Muscle of leg (tissue), 11 donors: ENCODE data around the gene HNRNPF. TPM values are rescaled to one million over a fixed set of nuclear protein-coding genes. Genes with fewer than 3 reads are reported as not detected.
"Not testable (repeated sequence)": the region's sequence is repeated elsewhere in the genome, so short reads cannot be mapped to it uniquely, and the experiment has no call there.

Experiments
- DNase-seq: peaks from one replicate; pipeline ENCODE4 v3.0.0; 2013
- H3K27ac ChIP-seq: one replicate; pipeline ENCODE4 v1.5.1; 2013; ENCODE audit warnings: mild to moderate bottlenecking, low read length, control low read depth
- H3K27me3 ChIP-seq: one replicate; pipeline ENCODE4 v1.6.1; 2013; ENCODE audit warnings: low read length; ENCODE audit not compliant: control insufficient read depth, insufficient read depth
- H3K36me3 ChIP-seq: one replicate; pipeline ENCODE4 v1.6.1; 2013; ENCODE audit warnings: low read length; ENCODE audit not compliant: control insufficient read depth, insufficient read depth
- H3K4me1 ChIP-seq: one replicate; pipeline ENCODE4 v1.6.1; 2013; ENCODE audit warnings: low read length; ENCODE audit not compliant: control insufficient read depth, insufficient read depth
- H3K4me3 ChIP-seq: one replicate; pipeline ENCODE4 v1.5.1; 2013; ENCODE audit warnings: low read length, control low read depth
- H3K9me3 ChIP-seq: replicated peaks from 2 replicates; pipeline ENCODE4 v1.6.1; 2013; ENCODE audit warnings: low read depth, low read length; ENCODE audit not compliant: control insufficient read depth
- WGBS: methylation state at CpG from one replicate; pipeline ENCODE4 v1.1.5; 2013; ENCODE audit warnings: missing lambda C conversion rate; ENCODE audit not compliant: insufficient coverage; 5-methylcytosine and 5-hydroxymethylcytosine counted together
- polyA plus RNA-seq, 8 donors: library from polyadenylated mRNA; unstranded; fragments of 120-200 nt; gene quantifications; one replicate each; pipeline versions ENCODE4 v1.2.1 to v1.2.3, GENCODE V29; 2013; ENCODE audit warnings: inconsistent platforms in 1 of 8, low replicate concordance in 1 of 8; ENCODE audit not compliant: insufficient read length in 8 of 8, insufficient read depth in 1 of 8
- total RNA-seq: library from RNA; stranded (reverse); fragments of 120-200 nt; gene quantifications from one replicate; pipeline ENCODE4 v1.2.4, GENCODE V29; 2013

Gene HNRNPF
- total and polyA plus RNA-seq, 9 donors = 100 to 151 (median 114) TPM

- H3K27ac ChIP-seq = no peak overlapping the region
- peaks cover 28% of the 10 kb centered on the region for H3K4me1 ChIP-seq
- no peak for DNase-seq
Measured at GRCh38 chr10:43401627-43402026, 7.4 kb downstream of the HNRNPF start.

GRCh38 chr10:43399320-43400310 is 9.4 kb downstream of the HNRNPF start:
- no peaks in the 10 kb centered on the region for H3K9me3 ChIP-seq
- no peak overlapping the region for H3K4me3 ChIP-seq
- H3K36me3 ChIP-seq = peaks cover 4% of the 10 kb centered on the region
- 71% methylated on average over 1 of the region's 5 CpGs for WGBS
- no peak for DNase-seq
- no peaks in the 10 kb centered on the region for H3K27me3 ChIP-seq
- H3K4me1 ChIP-seq = peaks cover 30% of the 10 kb centered on the region
- no peak overlapping the region for H3K27ac ChIP-seq

More at GRCh38 chr10:43401627-43402026, 7.4 kb downstream of the HNRNPF start:
- no peaks in the 10 kb centered on the region for H3K27me3 ChIP-seq
- H3K9me3 ChIP-seq = no peaks in the 10 kb centered on the region
- no peak overlapping the region for H3K4me3 ChIP-seq
- no CpG with 5 or more reads among the region's 2 CpGs for WGBS
- peaks cover 7% of the 10 kb centered on the region for H3K36me3 ChIP-seq

- no peak overlapping the region for H3K27ac ChIP-seq
- no peaks in the 10 kb centered on the region for H3K27me3 ChIP-seq
- WGBS = 88% methylated on average over 1 of the region's 2 CpGs
- no peak overlapping the region for H3K4me3 ChIP-seq
- H3K4me1 ChIP-seq = peaks cover 26% of the 10 kb centered on the region
- H3K36me3 ChIP-seq = peaks cover 10% of the 10 kb centered on the region
- DNase-seq = no peak
- no peaks in the 10 kb centered on the region for H3K9me3 ChIP-seq
Measured at GRCh38 chr10:43398939-43399319, 10.1 kb downstream of the HNRNPF start.

- H3K9me3 ChIP-seq = no peaks in the 10 kb centered on the region
- peak overlapping the region; percentile 94 for H3K27ac ChIP-seq
- under 1% methylated on average over 66 of the region's 70 CpGs for WGBS
- H3K4me1 ChIP-seq = peaks cover 26% of the 10 kb centered on the region
- H3K36me3 ChIP-seq = peaks cover 26% of the 10 kb centered on the region
- peak; percentile 92 for DNase-seq
- H3K4me3 ChIP-seq = peak overlapping the region; percentile 61
- no peaks in the 10 kb centered on the region for H3K27me3 ChIP-seq
Measured at GRCh38 chr10:43396928-43397624, 11.9 kb downstream of the HNRNPF start.

GRCh38 chr10:43396061-43396927 is 12.7 kb downstream of the HNRNPF start:
- H3K27ac ChIP-seq = peak overlapping the region; percentile 94
- peak; percentile 87 for DNase-seq
- H3K4me1 ChIP-seq = peaks cover 22% of the 10 kb centered on the region
- H3K4me3 ChIP-seq = peak overlapping the region; percentile 77
- H3K9me3 ChIP-seq = no peaks in the 10 kb centered on the region
- H3K27me3 ChIP-seq = no peaks in the 10 kb centered on the region
- peaks cover 34% of the 10 kb centered on the region for H3K36me3 ChIP-seq
- WGBS = under 1% methylated on average over 54 of the region's 71 CpGs

GRCh38 chr10:43395571-43396060 is 13.4 kb downstream of the HNRNPF start:
- WGBS = 9% methylated on average over 8 of the region's 18 CpGs
- peak overlapping the region; percentile 92 for H3K27ac ChIP-seq
- no peaks in the 10 kb centered on the region for H3K27me3 ChIP-seq
- H3K4me1 ChIP-seq = peaks cover 22% of the 10 kb centered on the region
- DNase-seq = peak; percentile 34
- H3K9me3 ChIP-seq = no peaks in the 10 kb centered on the region
- H3K4me3 ChIP-seq = peak overlapping the region; percentile 77
- H3K36me3 ChIP-seq = peaks cover 40% of the 10 kb centered on the region

- Histone ChIP-seq H3K4me1 (peaks cover 22% of the 10 kb centered on the region), H3K27me3 (no peaks in the 10 kb centered on the region), H3K4me3 (no peak overlapping the region), H3K27ac (no peak overlapping the region), H3K9me3 (no peaks in the 10 kb centered on the region), H3K36me3 (peaks cover 48% of the 10 kb centered on the region)
- DNase-seq = no peak
- 100% methylated on average over 2 of the region's 6 CpGs for WGBS
Measured at GRCh38 chr10:43394868-43395267, 14.1 kb downstream of the HNRNPF start.

GRCh38 chr10:43393606-43394360 is 15.2 kb downstream of the HNRNPF start:
- no peak overlapping the region for H3K27ac ChIP-seq

GRCh38 chr10:43393186-43393585 is 15.8 kb downstream of the HNRNPF start:
- not testable (repeated sequence) for H3K4me3 ChIP-seq, DNase-seq, H3K9me3 ChIP-seq, H3K27me3 ChIP-seq, H3K27ac ChIP-seq
- Histone ChIP-seq H3K36me3 (peaks cover 54% of the 10 kb centered on the region), H3K4me1 (peaks cover 17% of the 10 kb centered on the region)
- WGBS = 98% methylated on average over 6 of the region's 11 CpGs

More at GRCh38 chr10:43393606-43394360, 15.2 kb downstream of the HNRNPF start:
- Histone ChIP-seq H3K9me3 (no peaks in the 10 kb centered on the region), H3K4me3 (no peak overlapping the region), H3K27me3 (no peaks in the 10 kb centered on the region), H3K36me3 (peaks cover 51% of the 10 kb centered on the region), H3K4me1 (peaks cover 22% of the 10 kb centered on the region)
- 73% methylated on average over 3 of the region's 3 CpGs for WGBS
- DNase-seq = no peak
